Superior temporal gyrus (tissue), 1 donor: ENCODE results near the gene PSD.
"Not testable (repeated sequence)": the region's sequence is repeated elsewhere in the genome, so short reads cannot be mapped to it uniquely, and the experiment has no call there.

Experiments
- DNase-seq: peaks from one replicate; pipeline ENCODE4 v3.0.0-alpha.2; 2016; ENCODE audit errors: extremely low spot score

Gene PSD

DNA sequence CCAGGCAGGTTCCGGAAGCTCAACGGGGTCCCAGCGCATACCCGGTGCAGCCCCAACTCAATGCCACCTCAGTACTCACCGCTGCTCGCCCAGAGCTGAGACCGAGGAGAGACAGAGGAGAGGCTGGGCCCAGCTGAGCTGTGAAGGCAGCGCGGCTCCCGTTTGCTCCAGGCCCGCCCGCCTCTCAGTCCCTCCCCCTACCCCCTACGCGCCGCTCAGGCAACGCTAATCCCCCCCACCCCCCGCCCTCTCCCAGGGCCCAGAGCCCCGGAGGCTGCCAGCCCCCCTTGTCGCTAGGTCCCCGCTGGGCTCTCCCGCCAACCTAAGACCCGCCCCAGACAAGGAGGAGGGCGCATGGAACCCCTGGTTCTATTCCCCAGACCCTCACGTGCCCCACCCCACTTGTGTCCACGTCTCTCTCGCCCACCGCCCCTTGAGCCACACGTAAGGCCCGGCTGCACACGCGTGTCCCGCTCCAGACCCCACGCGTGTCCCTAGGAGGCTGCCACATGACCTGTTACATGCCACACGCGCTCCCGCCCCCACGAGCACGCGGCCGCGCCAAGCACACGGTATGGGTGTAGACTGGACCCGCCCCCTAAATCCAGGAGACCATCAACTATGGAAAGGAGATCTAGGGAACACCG, at the start of gene PSD:
Gene PSD (minus strand): TSS at position 164 of the 647 bp plus-strand sequence. CDS start 1,747 bp downstream, outside the sequence.
- DNase-seq = no peak

DNA sequence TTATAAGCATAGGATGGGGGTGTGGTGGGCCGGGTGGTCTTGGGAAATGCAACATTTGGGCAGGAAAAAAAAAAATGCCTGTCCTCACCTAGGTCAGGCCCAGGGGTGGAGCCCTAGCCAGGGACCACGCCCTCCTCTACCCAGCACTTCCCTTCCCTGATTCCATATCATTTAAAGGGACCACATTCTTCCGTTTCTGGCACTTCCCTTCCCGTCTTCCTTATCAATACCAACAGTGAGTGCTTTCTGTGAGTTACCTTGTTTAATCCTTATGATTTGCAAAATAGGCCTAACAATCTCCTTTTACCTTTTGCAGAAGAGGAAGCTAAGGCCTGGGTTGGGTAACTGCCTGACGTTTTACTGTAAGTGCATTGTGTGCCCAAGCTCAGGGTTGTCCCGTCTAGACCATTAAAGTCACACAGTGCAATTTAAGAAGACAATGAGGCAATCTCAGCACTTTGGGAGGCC, 49.4 kb upstream of the PSD start:
- no peak for DNase-seq

DNA sequence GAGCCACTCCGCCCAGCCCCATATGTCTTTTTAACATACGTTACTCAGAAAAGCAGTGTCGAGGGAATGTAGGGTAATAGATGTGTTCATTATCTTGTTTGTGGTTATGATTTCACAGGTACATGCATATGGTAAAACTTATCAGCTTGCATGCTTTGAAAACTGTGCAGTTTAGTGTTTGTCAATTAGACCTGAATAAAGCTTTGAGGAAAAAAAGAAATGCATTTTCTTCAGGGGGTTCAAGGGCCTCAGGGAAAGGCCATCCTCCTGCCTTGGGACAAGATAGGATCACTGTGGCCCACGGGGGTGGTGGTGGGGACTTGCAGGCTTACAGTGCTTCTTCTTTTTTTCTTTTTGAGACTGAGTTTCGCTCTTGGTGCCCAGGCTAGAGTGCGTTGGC, 48.7 kb upstream of the PSD start:
- no peak for DNase-seq

DNA sequence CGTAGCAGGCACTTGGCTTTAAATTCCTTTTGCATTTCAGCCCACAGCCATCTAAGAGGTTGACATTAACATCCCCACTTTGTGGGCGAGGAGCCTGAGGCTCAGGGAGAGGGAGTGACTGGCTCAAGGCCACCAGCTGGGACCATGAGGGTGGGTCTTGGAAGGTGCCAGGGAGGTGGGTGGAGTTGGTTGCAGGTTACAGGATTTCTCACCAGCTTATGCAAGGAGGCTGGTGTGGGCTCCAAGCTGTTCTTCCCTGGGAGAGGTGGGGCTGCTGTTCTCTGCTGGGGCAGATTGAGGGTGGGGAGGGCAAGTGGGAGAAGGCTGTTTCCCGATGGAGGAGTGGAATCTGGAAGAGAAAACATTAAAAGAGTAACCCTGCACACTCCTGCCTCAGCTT, 46.9 kb upstream of the PSD start:
- DNase-seq = no peak

DNA sequence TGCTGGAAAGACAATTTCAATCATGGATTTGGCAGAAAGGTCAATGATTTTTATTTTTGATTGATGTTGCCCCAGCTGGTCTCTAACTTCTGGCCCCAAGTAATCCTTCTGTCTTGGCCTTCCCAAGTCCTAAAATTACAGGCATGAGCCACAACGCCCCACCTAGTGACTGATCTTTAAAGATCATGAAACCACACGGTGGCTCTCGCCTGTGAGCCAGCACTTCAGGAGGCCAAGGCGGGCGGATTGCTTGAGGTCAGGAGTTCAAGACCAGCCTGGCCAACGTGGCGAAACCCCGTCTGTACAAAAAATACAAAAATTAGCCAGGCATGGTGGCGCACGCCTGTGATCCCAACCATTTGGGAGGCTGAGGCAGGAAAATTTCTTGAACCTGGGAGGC, 45.4 kb upstream of the PSD start:
- no peak for DNase-seq

DNA sequence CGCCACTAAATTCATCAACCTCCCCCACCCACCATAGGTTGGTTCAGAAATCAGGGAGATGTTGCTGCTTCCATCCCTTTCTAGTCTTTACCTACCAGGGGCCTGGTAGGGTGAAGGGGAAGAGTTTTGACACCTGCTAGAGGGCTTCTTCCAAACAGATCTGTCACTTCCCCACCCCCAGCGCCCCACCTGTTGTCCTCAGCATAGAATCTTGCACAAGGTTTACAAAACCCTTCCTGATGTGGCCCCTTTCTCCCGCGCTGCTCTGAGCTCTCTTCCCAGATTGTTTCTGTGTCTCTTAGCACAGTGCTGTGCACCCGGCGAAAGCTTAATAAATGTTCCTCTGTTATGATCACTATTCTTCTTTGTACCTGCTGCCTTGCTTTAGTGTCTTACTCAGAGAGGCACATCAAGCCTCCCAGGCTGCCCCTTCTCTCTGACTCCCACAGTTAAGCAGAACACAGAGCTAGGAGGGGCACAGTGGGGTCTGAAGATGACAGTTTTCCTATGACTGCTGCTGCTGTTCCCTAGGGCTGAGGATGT, 44.0 kb upstream of the PSD start:
- no peak for DNase-seq

DNA sequence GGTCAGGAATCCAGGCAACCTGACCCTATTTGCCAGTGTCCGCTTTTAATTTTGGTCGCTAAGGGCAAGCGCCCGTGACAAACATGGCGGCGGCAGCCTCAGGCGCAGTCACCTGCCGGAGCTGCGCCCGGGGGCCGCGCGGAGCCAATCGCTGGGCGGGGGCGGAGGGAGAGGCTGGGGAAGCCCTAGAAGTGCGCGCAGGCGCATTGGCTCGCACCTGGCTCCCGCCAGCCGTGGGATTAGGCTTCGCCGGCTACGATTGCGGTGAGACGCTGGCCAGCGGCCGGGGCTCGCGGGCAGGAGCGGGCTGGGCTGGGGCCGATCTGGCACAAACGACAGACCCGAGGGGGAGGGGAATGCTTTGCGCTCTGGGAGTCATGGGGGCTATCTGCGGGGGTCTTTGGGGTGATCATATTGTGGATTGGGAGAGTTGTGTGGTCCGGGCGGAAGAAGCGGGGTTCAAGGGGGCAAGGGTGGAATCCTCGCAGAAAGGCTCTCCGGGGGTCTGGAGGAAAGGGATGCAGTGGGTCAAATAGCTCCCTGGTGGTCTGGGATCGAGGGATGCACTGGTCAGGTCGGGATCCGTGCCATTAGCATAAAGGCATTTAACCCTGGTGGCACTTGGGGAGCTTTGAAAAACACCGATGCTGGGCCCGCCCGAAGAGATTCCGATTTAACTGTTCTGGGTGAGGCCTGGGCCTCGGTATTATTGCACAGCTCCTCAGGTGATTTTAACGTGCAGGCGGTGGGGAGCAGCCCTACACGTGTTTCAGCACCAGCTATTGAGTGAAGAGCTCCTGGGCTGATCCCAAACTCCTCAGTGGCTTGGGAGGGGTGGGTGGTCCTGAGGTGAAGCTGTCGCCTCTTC, 42.8 kb upstream of the PSD start:
- peak; percentile 88 for DNase-seq

DNA sequence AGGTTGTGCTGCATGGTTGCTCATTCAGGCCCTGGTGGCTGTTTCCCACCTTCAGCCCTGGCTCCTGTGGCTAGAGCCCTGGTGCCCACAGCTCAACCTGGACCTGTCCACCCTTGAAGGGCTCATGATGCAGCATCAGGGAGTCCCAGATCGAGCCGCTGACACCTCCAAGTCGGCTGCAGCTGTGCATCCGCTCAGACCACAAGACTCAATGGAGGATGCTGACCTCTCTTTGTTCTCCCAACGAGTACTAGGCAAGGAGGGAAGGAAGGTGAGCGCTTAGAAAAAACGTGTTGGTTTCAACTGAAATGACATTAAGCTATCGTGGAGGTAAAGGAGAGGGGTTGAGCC, 42.2 kb upstream of the PSD start:
- no peak for DNase-seq

DNA sequence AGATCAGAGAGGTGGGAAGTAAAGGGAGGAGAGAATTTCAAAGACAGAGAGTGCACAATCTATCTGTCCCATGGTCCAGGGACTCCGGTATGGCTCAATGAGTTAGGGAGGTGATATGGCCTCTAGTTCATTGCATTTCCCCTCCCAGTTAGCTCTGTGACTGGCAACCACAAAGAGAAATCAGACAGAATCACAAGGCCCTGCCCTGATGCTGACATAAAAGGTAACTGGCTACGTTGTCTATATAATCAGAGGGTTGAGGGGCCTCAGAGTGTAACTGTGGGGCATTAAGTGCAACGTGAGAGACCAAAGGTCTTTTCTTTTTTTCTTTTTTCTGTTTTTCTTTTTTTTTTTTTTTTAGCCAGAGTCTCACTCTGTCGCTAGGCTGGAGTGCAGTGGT, 40.1 kb upstream of the PSD start:
- no peak for DNase-seq

DNA sequence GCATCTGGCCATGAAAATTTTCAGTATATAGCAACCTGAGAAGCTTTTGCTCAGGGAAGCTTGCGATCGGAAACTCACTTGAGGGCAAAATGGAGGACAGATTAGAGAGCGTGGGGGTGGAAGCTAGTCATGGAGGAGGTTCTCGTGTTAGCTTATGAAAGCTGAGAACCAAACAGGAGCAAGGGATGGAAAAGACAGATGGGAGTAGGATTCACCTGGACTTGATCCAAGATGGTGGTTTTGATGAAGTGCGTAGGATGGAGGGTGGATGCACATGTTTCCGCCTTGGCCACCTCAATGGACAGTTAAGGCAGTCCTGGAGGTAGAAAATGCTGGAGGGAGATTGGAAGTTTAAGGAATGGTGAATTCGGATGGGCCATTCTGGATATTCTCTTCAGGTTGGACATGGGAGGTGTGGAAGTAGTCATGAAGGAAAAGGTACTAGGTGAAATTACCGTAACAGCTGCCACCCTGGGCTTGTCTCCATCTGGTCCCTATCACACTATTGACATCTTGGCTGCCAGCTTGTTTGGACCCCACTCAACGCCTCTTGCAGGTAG, 39.1 kb upstream of the PSD start:
- DNase-seq = peak; percentile 26

DNA sequence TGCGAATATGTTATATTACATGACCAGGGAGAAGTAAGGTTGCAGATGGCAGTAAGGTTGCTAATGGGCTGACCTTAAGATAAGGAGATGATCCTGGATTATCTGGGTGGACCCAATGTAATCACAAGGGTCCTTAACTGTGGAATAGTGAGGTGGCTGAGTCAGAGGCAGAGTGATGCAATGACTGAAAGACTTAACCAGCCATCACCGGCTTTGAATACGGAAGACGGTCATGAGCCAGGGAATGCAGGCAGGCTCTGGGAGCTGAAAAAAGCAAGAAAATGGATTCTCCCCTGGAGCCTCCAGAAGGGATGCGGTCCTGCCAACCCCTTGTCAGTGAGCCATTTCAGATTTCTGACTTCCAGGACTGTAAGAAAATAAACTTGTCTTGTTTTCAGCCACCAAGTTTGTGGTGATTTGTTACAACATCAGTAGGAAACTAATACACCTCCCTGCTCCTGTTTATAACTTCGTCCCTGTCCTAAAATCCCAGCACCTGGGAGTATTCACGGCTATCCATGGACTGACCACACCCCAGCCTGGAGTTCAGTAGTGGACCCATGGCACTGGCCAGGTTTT, 37.4 kb upstream of the PSD start:
- no peak for DNase-seq

DNA sequence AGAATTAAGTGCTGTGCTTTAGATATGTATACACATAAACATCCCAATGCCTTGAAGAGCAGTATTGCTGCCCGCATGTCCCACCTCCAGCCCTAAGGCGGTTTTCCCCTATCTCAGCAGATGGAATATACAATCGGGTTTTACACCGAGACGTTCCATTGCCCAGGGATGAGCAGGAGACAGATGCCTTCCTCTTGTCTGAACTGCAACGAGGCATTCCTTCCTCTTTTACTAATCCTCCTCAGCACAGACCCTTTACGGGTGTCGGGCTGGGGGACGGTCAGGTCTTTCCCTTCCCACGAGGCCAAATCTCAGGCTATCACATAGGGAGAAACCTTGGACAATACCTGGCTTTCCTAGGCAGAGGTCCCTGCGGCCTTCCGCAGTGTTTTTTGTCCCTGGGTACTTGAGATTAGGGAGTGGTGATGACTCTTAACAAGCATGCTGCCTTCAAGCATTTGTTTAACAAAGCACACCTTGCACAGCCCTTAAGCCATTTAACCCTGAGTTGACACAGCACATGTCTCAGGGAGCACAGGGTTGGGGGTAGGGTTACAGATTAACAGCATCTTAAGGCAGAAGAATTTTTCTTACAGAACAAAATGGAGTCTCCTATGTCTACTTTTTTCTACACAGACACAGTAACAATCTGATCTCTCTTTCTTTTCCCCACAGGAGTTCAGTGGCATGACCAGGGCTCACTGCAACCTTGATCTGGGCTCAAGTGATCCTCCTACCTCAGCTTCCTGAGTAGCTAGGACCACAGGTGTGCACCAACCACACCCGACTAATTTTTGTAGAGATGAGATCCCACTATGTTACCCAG, 36.3 kb upstream of the PSD start:
- not testable (repeated sequence) for DNase-seq

DNA sequence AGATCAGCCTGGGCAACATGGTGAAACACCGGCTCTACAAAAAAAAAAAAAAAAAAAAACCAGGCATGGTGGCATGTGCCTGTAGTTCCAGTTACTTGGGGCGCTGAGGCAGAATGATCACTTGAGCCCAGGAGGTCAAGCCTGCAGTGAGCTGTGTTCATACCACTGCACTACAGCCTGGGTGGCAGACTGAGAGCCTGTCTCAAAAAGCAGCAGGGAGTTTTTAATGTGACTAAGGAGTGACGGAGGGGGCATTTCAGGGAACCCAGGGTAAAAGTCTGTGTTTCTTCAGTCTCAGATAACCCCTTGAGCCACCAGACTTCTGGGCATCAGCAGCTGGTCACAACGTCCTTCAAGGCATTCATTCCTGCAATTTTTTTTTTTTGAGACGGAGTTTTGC, 34.9 kb upstream of the PSD start:
- DNase-seq = no peak

DNA sequence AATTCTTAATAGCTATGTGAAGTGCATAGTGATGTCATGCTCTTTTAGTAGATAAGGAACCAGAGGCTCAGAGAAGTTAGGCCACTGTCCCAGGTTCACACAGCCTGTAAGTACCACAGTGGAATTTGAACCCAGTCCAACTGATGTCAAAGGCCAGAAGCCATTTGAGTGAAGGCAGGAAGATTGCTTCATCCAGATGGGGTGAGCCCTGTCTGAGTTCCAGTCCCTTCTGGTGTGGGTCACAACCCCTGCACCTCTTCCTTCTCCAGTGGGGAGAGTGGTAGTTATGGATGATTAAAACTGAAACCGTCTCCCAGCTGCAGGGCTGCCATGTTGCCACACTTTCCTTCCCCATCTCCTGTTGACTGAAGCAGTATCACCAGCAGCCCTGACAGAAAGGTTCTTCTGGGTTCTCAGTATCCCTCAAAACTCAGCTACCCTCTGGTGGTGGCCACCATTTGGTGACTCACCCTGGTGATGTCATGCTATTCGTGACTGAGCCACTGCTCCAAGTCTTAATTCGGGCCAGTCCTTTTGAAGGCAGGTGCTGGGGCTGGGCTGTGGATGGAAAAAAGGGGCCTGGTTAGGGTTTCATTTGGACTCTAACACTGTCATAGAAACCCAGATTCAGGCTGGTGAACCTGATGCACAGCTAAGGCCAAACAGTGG, 34.2 kb upstream of the PSD start:
- no peak for DNase-seq

DNA sequence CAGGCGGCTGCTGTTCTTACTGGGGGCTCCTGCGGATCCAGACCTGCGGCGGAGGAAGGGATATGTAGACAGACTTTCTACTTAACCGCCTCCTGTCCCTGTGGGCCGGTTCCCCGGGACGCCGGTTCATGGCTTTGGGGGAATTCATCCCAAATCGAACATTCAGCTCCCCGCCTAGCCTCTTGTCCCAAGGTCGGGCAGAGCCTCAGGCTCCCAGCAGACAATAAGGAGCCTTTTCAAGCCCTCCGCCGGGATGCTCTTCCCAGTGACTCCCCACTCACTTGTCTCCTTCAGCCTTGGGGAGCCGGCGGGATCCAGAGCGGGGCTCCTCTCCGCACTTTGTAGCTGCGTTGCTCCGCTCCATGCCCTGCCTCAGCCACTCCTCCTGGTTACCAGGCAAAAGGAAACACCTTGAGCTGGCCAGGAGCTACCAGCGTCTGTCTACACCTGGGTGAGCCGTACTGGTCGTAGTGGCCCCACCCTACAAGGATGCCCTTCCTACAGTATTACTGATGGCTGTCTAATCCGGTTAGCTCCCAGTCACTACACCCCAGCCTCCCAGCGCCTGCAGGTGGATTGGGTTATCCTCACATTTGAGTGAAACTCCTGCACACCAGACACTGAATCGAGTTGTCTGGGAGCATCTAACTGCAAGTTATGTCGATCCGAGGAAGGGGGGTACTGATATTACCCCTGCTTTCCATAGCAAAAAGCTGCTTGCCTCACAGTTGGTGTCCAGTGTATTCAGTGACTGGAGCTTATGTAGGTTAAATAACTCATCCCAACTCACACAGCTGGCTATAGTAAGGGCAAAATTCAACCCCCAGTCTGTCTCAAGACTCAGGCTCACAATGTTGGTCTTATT, 32.8 kb upstream of the PSD start, which contains the start of gene C10orf95:
Gene C10orf95 (minus strand): TSS at position 439 of the 865 bp plus-strand sequence. CDS start 450 bp downstream, outside the sequence.
- DNase-seq = peak; percentile 22

DNA sequence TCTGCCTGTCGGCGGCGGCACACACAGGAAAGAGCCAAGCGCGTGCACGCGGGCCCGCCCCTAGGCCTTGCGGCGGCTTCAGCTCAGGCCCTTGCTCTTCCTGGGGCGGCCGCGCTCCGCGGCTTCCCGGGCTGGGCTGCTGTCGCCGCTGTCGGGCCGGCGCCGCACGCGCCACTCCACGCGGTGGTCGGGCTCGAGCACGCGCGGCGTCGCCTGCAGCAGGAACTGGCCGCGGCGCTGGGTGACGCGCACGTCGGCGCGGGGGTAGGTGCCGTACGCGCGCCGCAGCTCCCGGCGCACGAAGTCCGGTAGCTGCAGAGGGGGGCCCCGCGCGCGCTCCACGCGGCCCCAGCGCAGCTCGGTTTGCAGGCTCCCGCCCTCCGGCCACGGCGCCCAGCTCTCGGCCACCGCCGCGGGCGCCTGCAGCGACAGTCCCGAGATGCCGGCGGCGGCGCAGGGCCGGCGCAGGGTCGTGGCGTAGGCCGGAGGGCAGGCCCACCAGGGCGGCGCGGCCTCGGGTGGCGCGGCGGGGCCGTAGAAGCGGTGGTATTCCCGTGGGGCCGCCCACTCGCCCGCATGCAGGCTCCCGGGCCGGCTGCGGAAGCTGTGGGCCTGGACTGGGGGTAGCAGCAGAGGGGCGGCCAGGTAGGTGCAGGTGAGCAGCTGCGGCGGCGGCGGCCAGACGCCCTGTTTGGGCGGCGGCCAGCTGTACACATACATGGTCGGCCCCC, 32.0 kb upstream of the PSD start:
- peak; percentile 78 for DNase-seq

DNA sequence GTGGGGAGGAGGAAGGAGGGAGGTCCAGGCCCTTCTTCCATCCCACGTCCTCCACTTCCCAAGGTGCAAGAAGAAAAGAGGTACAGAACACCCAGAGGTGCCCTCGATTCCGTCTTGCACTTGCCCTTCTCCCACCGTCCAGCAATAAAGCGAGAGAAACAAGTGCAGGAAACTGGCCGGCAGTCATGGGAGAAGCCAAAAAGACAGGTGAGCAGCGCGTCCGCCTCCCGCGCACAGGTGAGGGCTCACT, 31.5 kb upstream of the PSD start:
- peak; percentile 19 for DNase-seq

DNA sequence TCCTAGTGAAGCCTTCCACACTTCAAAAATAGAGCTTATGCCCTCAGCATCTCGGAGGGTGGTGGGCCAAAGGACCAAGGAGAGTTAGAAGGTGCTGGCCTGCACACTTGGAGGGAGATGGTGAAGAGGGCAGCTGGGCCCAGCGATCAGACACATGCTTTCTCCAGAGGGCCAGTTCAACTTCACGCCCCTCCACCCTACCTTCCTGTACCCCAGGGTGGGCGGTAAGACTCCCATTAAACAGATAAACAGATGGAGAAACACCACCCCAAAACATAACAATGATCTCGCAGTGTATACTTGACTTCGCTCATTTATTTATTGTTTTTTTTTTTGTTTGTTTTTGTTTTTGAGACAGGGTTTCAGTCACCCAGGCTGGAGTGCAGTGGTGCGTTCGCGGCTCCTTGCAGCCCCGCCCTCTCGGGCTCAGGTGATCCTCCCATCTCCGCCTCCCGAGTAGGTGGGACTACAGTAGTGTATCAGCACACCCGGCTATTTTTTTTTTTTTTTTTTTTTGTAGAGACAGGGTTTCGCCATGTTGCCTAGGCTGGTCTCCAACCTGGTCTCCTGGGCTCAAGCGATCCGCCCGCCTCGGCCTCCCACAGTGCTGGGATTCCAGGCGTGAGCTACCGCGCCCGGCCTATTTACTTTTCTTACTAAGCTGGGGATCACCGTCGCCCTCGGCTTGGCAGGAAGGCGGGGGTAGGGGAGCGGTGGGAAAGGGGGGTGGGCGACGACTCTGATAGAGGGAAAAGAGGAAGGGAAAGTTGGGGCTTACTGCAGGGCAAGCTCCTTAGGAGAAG, 30.9 kb upstream of the PSD start:
- DNase-seq = peak; percentile 42
